RWPE1 (cell line): Measurements from ENCODE around the gene TMEM53.

Experiments
- CTCF ChIA-PET: fragments of 350-600 bp; sonication (Branson Sonifier 250); formaldehyde crosslinking; extraction: SDS; loops from one replicate; lab custom pipeline; 2021; lab: Yijun Ruan, JAX
- POLR2A ChIA-PET: fragments of 400-600 bp; formaldehyde crosslinking; extraction: SDS; loops from one replicate; lab custom pipeline; 2020; ENCODE audit warnings: antibody characterized with exemption; ENCODE audit not compliant: low non-redundant PET; lab: Yijun Ruan, JAX
- DNase-seq: peaks from one replicate; pipeline ENCODE4 v3.0.0; 2012; ENCODE audit warnings: low spot score
- H3K27ac ChIP-seq: fragments of 450-650 bp; 2 replicates; pipeline ENCODE4 v1.5.1; 2017
- TF ChIP-seq, protein P1 (sequence below): fragments of 450-650 bp; conservative IDR thresholded peaks from 2 replicates; pipeline ENCODE4 v1.5.1; 2017; ENCODE audit warnings: low read depth, mild to moderate bottlenecking

TMEM53 gene

DNA sequence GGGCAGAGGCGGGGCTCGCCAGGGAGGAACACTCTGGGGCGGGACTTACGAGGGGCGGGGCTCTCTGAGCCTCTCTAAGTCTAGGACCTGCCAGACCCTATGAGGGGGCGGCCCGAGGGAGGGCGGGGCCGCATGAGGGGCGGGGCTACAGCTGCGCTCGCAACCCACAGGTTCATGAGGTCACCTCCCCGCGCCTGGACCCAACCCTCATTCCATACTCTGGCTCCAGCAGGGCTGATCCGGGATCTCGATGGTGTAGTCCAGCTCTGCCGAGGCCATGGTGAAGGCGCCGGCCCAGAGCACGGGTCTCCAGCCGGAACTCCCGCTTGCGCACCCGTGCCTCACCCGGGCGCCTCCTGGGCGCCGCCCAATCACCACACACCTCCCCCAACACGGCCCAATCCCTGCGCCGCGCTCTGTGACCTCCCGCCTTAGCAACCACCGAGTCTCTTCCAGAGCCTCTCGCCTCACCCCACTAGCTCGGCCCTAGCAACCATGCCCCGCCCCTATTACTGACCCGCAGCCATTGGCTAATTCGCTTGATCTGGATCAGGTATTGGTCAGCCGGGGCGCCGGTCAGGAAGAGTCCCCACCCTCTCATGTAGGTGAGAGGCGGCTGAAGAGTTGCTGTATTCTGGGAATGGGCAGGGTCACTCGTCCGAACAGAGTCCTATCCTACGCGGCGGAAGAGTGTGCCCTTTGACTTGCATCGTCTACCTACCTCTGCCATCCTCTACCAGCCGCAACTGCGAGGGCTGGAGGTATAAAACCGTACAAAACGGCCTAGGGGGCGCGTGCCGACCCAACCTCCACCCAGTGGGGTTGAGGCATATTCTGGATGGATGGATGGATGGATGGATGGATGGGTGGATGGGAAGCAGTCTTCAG lies at the start of gene TMEM53, which contains the start of gene ARMH1:
TMEM53 (minus strand) TSS at position 369 of the 888 bp plus-strand sequence; CDS start at position 279, 90 bp downstream.
ARMH1 (plus strand) TSS at position 602 of the 888 bp plus-strand sequence. CDS start 14,984 bp downstream, outside the sequence.
- DNase-seq: peak; percentile 99
- H3K27ac ChIP-seq: peak within 1 kb of the TSS; percentile 93
- TF ChIP-seq, protein P1, sequence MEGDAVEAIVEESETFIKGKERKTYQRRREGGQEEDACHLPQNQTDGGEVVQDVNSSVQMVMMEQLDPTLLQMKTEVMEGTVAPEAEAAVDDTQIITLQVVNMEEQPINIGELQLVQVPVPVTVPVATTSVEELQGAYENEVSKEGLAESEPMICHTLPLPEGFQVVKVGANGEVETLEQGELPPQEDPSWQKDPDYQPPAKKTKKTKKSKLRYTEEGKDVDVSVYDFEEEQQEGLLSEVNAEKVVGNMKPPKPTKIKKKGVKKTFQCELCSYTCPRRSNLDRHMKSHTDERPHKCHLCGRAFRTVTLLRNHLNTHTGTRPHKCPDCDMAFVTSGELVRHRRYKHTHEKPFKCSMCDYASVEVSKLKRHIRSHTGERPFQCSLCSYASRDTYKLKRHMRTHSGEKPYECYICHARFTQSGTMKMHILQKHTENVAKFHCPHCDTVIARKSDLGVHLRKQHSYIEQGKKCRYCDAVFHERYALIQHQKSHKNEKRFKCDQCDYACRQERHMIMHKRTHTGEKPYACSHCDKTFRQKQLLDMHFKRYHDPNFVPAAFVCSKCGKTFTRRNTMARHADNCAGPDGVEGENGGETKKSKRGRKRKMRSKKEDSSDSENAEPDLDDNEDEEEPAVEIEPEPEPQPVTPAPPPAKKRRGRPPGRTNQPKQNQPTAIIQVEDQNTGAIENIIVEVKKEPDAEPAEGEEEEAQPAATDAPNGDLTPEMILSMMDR: no peak
- POLR2A ChIA-PET: interaction anchor here (0.5 to 0.6 kb wide), 5 partner anchors 9 to 146 kb away, joined by 3 to 6 read pairs (median 3); no protein-coding TSS in a partner anchor
- CTCF ChIA-PET: interaction anchor here (0.6 to 0.8 kb wide), 2 partner anchors 22 to 639 kb away, joined by 3 to 4 read pairs; no protein-coding TSS in a partner anchor

DNA sequence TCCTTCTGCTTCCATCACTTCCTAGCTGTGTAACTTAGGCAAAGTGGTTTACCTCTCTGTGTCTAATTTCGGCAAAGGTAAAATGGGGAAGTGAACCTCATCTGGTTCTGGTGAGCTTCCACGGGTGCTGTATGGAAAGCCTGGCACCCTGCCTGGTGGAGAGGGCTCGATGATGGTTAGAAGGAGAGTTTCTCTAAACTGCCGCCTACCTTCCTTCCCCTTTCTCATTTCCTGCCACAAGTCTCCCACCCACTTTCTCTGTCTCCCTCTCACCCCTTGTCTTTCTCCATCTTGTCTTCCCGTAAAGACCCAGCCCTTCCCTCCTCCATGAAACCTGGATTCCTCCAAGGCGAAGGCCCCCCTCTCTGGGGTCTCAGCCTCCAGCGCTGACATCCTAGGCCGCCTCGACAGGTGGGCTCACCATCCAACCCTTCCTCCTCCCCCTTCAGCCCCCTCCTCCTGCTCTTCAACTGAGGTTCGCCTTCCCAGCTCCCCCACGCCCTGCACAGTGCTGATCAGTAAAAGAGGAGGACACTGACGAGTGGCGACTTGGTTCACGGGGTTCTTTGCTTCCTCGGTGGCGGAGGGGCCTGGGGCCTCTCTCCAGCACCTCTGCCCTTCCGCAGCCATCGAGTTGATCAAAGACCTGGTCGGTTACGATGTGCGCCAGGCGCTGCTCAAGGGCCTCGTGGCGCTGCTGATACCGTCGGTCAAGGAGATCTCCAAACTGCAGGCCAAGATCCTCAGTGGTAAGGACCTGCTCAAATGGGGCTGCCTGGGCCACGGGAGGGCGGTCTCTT lies 49.4 kb upstream of the TMEM53 start:
- peak overlapping the region; percentile 79; the same call in 1 of the 2 replicates for H3K27ac ChIP-seq
- no peak for DNase-seq
- ChIA-PET CTCF (no interaction called here), POLR2A (no interaction called here)
- TF ChIP-seq, protein P1: no peak

DNA sequence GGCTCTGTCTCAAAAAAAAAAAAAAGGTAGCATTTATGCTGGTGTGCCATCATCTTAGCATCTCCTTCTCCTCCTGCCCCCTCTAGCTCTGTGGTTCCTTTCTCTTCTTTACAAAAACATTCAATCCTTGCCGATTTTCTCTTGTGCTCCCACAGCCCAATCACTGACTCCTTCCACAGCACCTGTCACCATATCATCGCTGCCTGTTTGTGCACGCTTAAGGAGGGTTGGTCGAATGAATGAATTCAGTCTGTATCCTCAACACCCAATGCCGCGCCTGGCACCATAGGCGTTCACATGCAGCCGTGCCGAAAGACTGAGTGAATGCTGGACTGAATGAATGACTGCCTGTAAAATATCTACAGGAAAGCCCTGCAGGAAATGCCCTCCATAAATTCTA lies 48.8 kb upstream of the TMEM53 start:
- DNase-seq: no peak
- POLR2A ChIA-PET: no interaction called here
- H3K27ac ChIP-seq: peak overlapping the region; percentile 79; the same call in 1 of the 2 replicates
- CTCF ChIA-PET: no interaction called here
- TF ChIP-seq, protein P1: no peak

DNA sequence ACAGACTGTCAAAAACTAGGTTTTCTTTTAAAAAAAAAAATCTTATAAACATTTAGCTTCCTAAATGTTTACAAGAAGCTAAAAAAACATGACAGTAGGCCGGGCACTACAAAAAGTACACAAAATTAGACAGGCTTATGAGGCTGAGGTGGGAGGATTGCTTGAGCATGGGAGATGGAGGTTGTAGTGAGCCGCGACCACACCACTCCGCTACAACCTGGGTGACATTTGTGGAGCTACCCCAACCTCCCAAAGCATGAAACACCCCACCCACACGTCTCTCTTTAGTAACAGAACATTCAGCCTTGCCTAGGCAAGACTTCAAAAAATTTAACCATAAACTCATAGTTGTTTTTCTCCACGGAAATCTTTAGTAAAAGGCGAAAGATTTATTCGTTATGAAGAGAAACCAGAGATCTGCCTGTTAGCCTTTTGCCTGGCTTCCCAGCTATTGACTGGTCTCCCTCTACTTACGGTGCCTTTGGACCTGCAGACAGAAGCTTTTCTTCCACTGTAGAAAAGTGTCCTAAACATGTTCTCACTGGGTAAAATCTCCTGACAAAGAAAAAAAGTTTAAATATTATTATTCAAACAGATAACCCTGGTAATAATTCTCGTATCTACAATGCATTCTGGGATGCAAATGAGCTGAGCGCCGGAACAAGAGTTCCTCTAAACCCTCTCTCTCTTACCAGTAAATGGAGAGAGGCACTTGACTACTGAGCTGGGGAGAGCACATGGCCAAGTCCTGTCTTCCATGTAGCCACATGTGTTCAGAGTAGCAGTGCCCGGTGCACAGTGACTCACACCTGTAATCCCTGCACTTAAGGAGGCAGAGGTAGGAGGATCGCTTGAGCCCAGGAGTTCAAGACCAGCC lies 47.4 kb upstream of the TMEM53 start:
- H3K27ac ChIP-seq: peak overlapping the region; percentile 79
- TF ChIP-seq, protein P1: no peak
- ChIA-PET CTCF (interaction anchor here (0.6 to 1.6 kb wide), 3 partner anchors 10 to 25 kb away, joined by 3 to 7 read pairs (median 3); partner anchors contain the start of gene RNU5D-1), POLR2A (interaction anchor here (0.6 to 1.6 kb wide), 2 partner anchors 9 to 15 kb away, joined by 3 to 8 read pairs; partner anchors contain the start of gene RNU5D-1)
- DNase-seq: peak; percentile 95

DNA sequence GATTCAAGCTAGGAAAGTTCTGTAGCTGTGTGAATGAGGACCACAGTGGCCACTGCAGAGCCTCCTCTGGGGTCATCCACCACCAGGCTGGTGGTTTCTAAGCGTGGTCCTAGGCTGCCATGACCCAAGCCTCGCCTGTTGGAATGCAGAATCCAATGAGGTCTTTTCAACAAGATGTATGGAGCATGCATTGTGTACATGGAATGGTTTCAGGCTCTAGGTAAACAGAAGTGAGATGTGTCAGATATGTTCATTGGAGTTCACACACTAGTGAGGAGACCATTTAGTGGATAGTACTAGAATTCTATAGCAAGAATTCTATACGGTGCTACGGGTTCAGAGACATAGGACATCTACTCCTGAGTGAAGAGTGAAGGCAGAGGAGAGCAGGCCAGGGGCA lies 46.0 kb upstream of the TMEM53 start:
- POLR2A ChIA-PET: interaction anchor here (0.7 kb wide), 1 partner anchor 188 kb away, joined by 8 read pairs; no protein-coding TSS in a partner anchor
- DNase-seq: no peak
- peak overlapping the region; percentile 60; the same call in 1 of the 2 replicates for H3K27ac ChIP-seq
- CTCF ChIA-PET: no interaction called here
- TF ChIP-seq, protein P1: no peak
